Gastrocnemius medialis (tissue), 4 donors: Measurements from ENCODE around the gene ARHGEF11.

ENCODE experiments used
- CTCF ChIP-seq, 5 experiments: fragments of 450-650 bp in 3 of 5; fragments of 200-600 bp in 2 of 5; sonication (generic) in 2 of 5; IDR thresholded peaks in 4 of 5; conservative IDR thresholded peaks in 1 of 5; 1 replicate in 4 of 5; 2 replicates in 1 of 5; pipeline ENCODE4 v1.5.1; 2016 to 2019; ENCODE audit warnings: antibody characterized with exemption in 5 of 5, mild to moderate bottlenecking in 3 of 5, moderate library complexity in 3 of 5
- POLR2A ChIP-seq, 2 donors: fragments of 450-650 bp; IDR thresholded peaks; one replicate each; pipeline ENCODE4 v1.6.1; 2017; ENCODE audit warnings: antibody characterized with exemption in 2 of 2, mild to moderate bottlenecking in 2 of 2, moderate library complexity in 2 of 2

- TF ChIP-seq CTCF (IDR thresholded peaks at IDR 0.05 in 4 of 5, conservative IDR thresholded peaks at IDR 0.05 in 1 of 5) (no peak), POLR2A (IDR thresholded peaks at IDR 0.05) (no peak)
Measured at GRCh38 chr1:156898161-156898566, 147.4 kb downstream of the ARHGEF11 start.
